GM21825 (cell line): ENCODE measurements around the gene ACSS3.

Experiments used
- ATAC-seq: cut with Tn5 transposase; IDR thresholded peaks from one replicate; pipeline ENCODE4 v1.9.1; 2021; ENCODE audit warnings: mild to moderate bottlenecking, moderate library complexity; ENCODE audit not compliant: unreplicated experiment

ACSS3 gene

DNA sequence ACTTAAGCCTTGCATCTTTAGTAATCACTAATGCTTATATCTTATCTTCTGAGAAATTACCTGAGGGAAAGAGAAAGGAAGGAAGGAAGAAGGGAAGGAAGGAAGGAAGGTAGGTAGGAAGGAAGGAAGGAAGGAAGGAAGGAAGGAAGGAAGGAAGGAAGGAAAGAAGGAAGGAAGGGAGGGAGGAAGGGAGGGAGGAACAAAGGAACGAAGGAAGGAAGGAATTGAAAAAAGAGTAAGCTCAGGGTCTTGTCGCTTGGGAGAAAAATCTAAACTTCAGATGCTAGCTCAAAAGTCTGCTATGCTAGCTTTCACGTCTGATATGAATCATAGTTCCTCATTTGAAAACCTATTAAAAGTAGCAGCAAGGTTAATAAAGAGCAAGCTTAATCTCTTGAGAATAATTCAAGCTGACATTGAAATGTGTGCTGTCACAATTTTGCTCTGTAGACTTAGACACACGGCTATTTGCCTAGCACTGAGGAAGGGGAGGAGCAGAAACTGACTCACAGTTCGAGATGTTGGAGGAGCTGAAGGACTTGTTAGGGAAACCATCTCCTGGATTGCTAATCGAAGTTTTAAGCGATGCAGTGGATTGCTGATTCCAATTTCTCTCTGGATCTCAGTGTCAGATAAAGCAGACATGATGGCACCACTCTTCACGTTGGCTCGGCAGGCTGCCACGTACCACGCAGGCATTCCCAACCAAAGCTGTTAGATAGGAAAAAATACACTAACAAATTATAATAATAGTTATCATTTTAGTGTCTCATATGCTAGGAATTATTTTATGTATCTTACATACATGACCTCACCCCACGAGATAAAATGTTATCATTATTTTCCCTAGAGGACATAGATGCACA is 216.7 kb downstream of the ACSS3 start:
- no peak for ATAC-seq

DNA sequence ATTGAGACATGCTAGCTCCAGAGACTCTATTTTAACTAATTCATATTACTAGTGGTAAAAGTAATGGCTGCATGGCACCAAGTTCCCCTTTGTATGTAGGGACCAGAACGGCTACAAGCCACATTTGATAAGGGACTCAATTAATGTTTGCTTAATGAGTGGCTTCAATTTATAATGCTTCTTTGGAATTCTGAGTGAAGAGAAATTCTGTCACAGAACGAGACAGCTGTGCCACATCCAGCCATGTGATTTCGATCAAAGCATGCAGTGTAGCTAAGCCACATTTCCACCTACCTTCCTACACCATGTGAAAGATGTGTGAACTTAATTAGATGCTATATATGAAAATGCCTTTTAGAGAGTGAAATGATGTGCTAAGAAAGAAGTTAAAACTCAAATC is 217.4 kb downstream of the ACSS3 start:
- no peak for ATAC-seq

GRCh38 chr12:81296556-81297305 is 218.9 kb downstream of the ACSS3 start:
- no peak for ATAC-seq

DNA sequence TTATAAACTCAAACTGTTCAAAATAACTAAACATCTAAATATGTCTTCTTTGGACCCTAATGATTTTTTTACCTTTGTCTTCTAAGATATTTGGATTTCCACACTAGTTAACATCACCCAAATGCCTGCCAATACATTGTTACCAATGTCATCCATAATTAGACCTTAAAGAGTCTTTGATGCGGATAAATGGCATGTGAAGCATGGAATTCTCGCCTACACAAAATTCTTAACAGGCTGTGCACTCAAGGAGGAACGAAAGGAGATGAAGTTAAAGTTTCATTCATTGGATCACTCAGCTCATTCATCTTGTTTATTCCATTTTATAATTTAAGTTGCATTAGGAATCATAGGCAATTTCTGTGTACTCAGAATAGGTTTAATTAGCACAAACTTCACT is 219.7 kb downstream of the ACSS3 start:
- no peak for ATAC-seq

DNA sequence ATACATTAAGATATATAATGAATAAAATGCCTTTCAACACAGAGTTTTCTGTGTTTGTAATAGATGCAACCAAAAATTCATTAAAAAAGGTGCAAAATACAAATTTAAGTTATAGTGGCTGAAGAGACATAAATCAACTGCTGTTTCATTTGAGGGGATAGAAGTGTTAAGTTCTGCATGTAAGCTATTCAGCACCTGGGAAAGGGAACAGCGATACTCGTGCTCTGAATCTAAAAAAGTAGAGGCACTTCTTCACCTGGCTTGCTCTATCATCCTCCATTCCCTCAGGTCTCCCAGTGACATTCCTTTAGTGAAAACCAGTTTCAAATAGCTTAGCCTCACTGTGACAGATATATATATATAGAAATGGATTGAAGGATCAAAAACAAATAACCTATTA is 222.6 kb downstream of the ACSS3 start:
- ATAC-seq, result no peak

GRCh38 chr12:81303935-81304334 is 226.1 kb downstream of the ACSS3 start:
- ATAC-seq, result no peak
